BE2C (cell line): Measurements from ENCODE around the gene REPIN1.

Source experiments
- DNase-seq: peaks from one replicate; pipeline ENCODE4 v3.0.0-alpha.2; 2020
- H3K27me3 ChIP-seq: fragments of 250-450 bp; sonication (Bioruptor Pico); 2 replicates; pipeline ENCODE4 v1.5.1; 2020; ENCODE audit warnings: mild to moderate bottlenecking
- H3K36me3 ChIP-seq: fragments of 250-450 bp; sonication (Bioruptor Pico); 2 replicates; pipeline ENCODE4 v1.5.1; 2020; ENCODE audit warnings: mild to moderate bottlenecking
- H3K4me1 ChIP-seq: fragments of 250-450 bp; sonication (Bioruptor Pico); 2 replicates; pipeline ENCODE4 v1.5.1; 2020
- H3K4me3 ChIP-seq: 2 replicates; pipeline ENCODE4 v1.5.1; 2011; ENCODE audit warnings: low read depth, low read length
- H3K9me3 ChIP-seq: fragments of 250-450 bp; sonication (Bioruptor Pico); 2 replicates; pipeline ENCODE4 v1.5.1; 2020
- TF ChIP-seq, protein P1 (sequence below): IDR thresholded peaks from 2 replicates; pipeline ENCODE4 v1.5.1; 2012; ENCODE audit warnings: mild to moderate bottlenecking, low read depth, low read length

Gene REPIN1

DNA sequence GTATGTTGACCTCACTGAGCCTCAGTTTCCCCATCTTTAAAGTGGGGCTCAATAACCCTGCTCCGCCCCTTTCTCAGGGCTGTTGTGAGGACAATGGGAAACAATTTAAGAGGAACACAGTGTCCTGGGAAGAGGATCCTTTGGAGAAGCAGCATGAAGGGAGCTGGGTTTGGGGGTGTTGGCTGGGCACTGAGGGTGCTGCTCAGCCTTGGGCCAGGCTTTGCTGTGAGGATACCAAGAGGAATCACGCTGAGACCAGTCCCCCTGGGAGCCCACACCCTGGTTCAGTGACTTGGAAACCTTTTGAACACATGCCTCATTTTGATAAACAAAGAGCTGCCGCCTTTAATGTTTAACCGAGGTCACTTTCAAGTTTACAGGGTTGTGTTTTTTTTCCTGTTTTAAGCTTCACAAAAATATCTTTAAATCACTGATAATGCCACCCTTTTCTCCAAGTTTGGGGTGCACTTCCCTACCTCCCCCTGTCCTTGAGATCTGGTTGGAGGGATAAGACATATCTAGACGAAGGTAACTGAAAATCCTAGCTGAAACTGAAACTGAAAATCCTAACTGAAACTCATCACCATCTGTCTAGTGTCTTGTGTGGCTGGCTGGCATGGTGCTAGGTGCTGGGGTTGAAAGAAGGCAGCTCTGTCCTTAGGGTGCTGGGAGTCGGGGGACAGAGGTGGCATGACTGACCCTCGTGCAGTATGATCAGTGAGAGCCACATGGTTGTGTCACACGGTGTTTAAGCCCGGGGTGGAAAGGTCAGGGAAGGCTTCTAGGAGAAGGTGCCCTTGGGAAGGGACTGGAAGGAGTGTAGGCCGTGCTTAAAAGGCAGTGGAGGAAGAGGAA, 38.2 kb downstream of the REPIN1 start:
- H3K27me3 ChIP-seq: no peaks in the 10 kb centered on the region
- H3K36me3 ChIP-seq: no peaks in the 10 kb centered on the region
- no peaks in the 10 kb centered on the region for H3K9me3 ChIP-seq
- H3K4me1 ChIP-seq: no peaks in the 10 kb centered on the region
- no peak for DNase-seq
- H3K4me3 ChIP-seq: no peak overlapping the region
- TF ChIP-seq, protein P1, sequence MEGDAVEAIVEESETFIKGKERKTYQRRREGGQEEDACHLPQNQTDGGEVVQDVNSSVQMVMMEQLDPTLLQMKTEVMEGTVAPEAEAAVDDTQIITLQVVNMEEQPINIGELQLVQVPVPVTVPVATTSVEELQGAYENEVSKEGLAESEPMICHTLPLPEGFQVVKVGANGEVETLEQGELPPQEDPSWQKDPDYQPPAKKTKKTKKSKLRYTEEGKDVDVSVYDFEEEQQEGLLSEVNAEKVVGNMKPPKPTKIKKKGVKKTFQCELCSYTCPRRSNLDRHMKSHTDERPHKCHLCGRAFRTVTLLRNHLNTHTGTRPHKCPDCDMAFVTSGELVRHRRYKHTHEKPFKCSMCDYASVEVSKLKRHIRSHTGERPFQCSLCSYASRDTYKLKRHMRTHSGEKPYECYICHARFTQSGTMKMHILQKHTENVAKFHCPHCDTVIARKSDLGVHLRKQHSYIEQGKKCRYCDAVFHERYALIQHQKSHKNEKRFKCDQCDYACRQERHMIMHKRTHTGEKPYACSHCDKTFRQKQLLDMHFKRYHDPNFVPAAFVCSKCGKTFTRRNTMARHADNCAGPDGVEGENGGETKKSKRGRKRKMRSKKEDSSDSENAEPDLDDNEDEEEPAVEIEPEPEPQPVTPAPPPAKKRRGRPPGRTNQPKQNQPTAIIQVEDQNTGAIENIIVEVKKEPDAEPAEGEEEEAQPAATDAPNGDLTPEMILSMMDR: no peak

DNA sequence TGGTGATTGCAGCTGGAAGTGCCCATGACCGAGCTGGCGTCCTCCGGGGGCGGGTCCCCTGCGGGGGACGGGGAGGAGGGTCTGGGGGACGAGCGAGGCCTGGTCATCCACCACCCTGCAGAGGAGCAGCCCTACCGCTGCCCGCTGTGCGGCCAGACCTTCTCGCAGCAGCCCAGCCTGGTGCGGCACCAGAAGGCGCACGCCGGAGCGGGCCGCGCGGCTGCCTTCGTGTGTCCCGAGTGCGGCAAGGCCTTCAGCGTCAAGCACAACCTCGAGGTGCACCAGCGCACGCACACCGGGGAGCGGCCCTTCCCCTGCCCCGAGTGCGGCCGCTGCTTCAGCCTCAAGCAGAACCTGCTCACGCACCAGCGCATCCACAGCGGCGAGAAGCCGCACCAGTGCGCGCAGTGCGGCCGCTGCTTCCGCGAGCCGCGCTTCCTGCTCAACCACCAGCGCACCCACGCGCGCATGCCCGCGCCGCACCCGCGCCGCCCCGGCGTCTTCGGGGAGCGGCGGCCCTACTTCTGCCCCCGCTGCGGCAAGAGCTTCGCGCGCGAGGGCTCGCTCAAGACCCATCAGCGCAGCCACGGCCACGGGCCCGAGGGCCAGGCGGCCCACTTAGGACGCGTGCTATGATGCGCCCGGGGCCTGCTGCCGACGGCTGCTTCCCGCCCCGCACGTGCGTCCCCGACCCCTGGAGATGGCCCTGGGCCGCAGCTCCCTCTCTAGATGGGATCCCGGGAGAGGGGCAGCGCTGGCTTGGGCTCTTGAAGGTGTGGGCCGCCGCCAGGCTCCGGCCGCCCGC, 39.2 kb downstream of the REPIN1 start:
- no peaks in the 10 kb centered on the region for H3K36me3 ChIP-seq
- no peaks in the 10 kb centered on the region for H3K4me1 ChIP-seq
- TF ChIP-seq, protein P1: no peak

DNA sequence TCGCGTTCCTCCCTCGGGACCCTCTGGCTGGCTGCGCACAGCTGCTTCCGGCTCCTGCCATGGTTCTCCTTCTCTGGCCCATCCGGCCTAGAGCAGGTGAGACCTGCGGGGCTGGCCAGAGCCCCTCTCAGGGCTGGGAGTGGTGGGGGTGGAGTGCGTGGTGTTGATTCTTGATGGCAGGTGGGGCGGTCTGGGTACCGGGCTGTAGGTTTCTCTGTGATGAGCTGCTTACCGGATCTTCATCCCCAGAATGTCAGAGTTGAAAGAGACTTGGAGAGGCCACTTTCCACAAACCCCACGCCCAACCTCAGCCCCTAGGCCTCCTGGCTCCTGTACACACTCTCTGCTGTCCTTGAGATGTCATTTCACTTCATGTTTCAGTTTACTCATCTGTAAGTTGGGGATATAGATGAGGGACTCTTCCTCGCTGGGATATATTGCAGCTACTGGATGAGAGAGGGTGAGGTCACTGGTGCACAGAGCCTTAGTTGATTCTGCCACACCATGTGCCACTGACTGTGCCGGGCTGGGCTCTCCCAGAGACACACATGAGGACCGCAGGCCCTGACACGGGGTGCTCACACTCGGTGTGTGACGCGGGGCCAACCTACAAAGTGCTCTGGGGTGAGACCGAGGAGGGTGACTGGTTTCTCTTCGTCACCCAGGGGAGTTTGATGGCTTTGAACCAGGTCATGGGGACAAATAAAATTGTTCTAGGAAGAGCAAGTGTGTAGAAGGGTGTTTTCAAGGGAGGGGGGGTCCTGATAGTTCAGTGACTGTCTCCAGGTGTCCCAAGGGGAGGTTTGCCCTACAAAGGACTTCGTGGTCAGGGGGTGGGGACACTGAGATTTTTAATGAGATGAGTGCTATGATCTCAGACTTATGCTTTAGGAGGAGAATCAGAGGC, 40.0 kb downstream of the REPIN1 start:
- Histone ChIP-seq H3K9me3 (no peaks in the 10 kb centered on the region), H3K4me3 (no peak overlapping the region), H3K4me1 (no peaks in the 10 kb centered on the region), H3K27me3 (no peaks in the 10 kb centered on the region), H3K36me3 (no peaks in the 10 kb centered on the region)
- TF ChIP-seq, protein P1: no peak
- no peak for DNase-seq

More for the DNA sequence above, 39.2 kb downstream of the REPIN1 start:
- DNase-seq: no peak
- H3K9me3 ChIP-seq: no peaks in the 10 kb centered on the region
- H3K4me3 ChIP-seq: no peak overlapping the region
- H3K27me3 ChIP-seq: no peaks in the 10 kb centered on the region

DNA sequence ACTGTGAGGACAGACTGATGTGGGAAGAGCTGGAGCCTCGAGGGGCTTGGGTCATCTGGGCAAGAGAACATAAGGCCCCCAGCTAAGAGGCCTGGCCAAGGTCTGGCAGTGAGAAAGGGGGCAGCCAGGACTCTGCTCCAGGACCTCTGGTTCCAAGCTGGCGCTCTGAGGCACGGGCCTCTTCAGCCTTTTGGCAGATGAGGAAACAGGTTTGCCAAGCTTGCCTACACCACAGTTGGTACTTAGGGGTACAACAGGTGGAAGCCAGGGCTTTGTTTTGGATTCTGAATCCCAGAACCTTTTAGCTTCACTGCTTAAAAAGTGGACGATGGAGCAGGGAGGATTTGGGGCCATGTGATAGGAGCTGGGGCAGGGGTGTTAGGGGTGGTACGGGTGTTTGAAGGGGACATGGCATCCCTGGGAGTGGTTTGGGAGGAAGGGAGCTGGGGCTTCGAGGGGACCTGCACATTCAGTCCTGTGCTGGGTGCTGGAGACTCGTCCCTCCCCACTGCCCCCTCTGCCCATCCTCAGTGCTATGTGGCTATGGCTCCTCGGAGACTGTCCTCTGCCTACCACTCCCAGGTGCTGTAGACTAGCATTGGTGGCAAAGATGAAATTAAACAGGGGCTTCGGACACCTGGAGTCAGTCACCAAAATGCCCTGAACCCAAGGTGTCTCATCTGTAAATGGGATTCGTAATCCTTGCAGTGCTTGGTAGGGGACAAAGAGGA, 40.8 kb downstream of the REPIN1 start:
- TF ChIP-seq, protein P1: no peak
- Histone ChIP-seq H3K4me3 (no peak overlapping the region), H3K27me3 (no peaks in the 10 kb centered on the region), H3K36me3 (no peaks in the 10 kb centered on the region), H3K4me1 (no peaks in the 10 kb centered on the region), H3K9me3 (no peaks in the 10 kb centered on the region)
- DNase-seq: no peak

DNA sequence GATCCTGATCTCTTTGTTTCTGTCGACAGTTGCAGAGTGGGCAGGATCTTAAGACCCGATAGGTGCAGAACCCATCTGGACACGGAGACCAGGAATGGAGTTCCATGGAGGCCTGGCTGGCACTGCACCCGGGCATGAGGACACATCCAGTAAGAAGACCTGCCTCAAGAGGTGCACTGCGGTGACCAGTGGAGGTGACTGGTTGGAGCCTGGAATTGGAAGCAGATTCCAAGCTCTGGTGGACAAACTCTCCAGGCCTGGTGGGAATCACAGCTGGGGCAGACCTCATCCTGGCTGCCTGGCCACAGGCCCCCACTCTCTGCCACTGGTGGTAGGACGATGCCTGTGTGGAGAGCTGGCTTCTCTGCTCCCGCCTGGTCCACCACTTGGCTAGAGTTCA, 41.5 kb downstream of the REPIN1 start:
- Histone ChIP-seq H3K36me3 (no peaks in the 10 kb centered on the region), H3K27me3 (no peaks in the 10 kb centered on the region), H3K9me3 (no peaks in the 10 kb centered on the region), H3K4me3 (no peak overlapping the region), H3K4me1 (no peaks in the 10 kb centered on the region)
- no peak for DNase-seq
- TF ChIP-seq, protein P1: no peak
